Stomach (tissue), 19 donors: ENCODE results near the gene TMEM182. TPM values are rescaled to one million over a fixed set of nuclear protein-coding genes. Genes with fewer than 3 reads are reported as not detected.
A peak's percentile ranks its signal among the peaks of the same experiment; 100 is the strongest.

ENCODE experiments used
- DNase-seq, 2 donors: peaks; one replicate each; pipeline versions ENCODE4 v3.0.0 to v3.0.0-alpha.2; 2013 to 2019
- H3K27ac ChIP-seq, 5 donors: fragments of 200-600 bp in 4 of 5; sonication (generic) in 4 of 5; one replicate each; pipeline ENCODE4 v1.5.1; 2013 to 2019; ENCODE audit warnings: mild to moderate bottlenecking in 1 of 5, moderate library complexity in 1 of 5
- H3K27me3 ChIP-seq, 3 donors: fragments of 200-600 bp; sonication (generic); one replicate each; pipeline ENCODE4 v1.5.1; 2017 to 2019; ENCODE audit warnings: mixed run types in 1 of 3
- H3K36me3 ChIP-seq, 4 donors: fragments of 200-600 bp; sonication (generic); 1 replicate in 3 of 4; 2 replicates in 1 of 4; pipeline ENCODE4 v1.5.1; 2016 to 2019
- H3K4me1 ChIP-seq, 4 donors: fragments of 200-600 bp; sonication (generic); one replicate each; pipeline ENCODE4 v1.5.1; 2016 to 2019
- H3K4me3 ChIP-seq, 4 donors: fragments of 200-600 bp; sonication (generic) in 3 of 4; one replicate each; pipeline ENCODE4 v1.5.1; 2016 to 2019; ENCODE audit warnings: mild to moderate bottlenecking in 1 of 4
- H3K9me3 ChIP-seq, 4 donors: fragments of 200-600 bp; sonication (generic); one replicate each; pipeline ENCODE4 v1.5.1; 2016 to 2019
- EP300 ChIP-seq: sonication (generic); formaldehyde crosslinking; IDR thresholded peaks from one replicate; pipeline ENCODE4 v1.6.1; 2017; ENCODE audit warnings: antibody characterized with exemption
- POLR2A ChIP-seq, 4 donors: fragments of 450-650 bp; IDR thresholded peaks; one replicate each; pipeline ENCODE4 v1.6.1; 2016; ENCODE audit warnings: antibody characterized with exemption in 4 of 4, control low read depth in 2 of 4, mild to moderate bottlenecking in 1 of 4, moderate library complexity in 1 of 4
- POLR2AphosphoS5 ChIP-seq, 3 donors: sonication (generic); formaldehyde crosslinking; IDR thresholded peaks; one replicate each; pipeline ENCODE4 v1.6.1; 2016; ENCODE audit warnings: antibody characterized with exemption in 3 of 3
- WGBS, 5 donors: extraction: QIAGEN DNeasy Blood & Tissue Kit in 3 of 5; methylation state at CpG; one replicate each; pipeline versions ENCODE4 v1.1.5 to v1.1.7; 2013 to 2018; 5-methylcytosine and 5-hydroxymethylcytosine counted together
- intact Hi-C: fragments of 100-400 bp; cut with DNase I; formaldehyde crosslinking; loops from one replicate; pipeline ENCODE4 v1.15.1; 2023; ENCODE audit warnings: low total_unique reads
- long read RNA-seq, 10 donors: transcript quantifications; one replicate each; lab custom pipeline, GENCODE V29; 2026
- polyA plus RNA-seq, 3 donors: library from polyadenylated mRNA; stranded (reverse); fragments of 200-250 nt; gene quantifications; one replicate each; pipeline ENCODE4 v1.2.3, GENCODE V29; 2013
- total RNA-seq, 5 donors: library from RNA; depleted of rRNA; stranded (reverse); fragments of >200 nt; gene quantifications; one replicate each; pipeline versions ENCODE4 v1.1.0 to v1.2.3, GENCODE V29; 2014 to 2016
- TF ChIP-seq, protein P1 (sequence below), 7 experiments: fragments of 450-650 bp in 4 of 7; fragments of 200-600 bp in 3 of 7; sonication (generic) in 3 of 7; IDR thresholded peaks; one replicate each; pipeline ENCODE4 v1.5.1; 2016 to 2019; ENCODE audit warnings: antibody characterized with exemption in 7 of 7, control low read depth in 2 of 7, mild to moderate bottlenecking in 1 of 7
- donor health status: healthy with polysubstance abuse.
- donor health status: Bipolar disorder and iron deficiency.
- donor health status: healthy.

TMEM182 gene, protein sequence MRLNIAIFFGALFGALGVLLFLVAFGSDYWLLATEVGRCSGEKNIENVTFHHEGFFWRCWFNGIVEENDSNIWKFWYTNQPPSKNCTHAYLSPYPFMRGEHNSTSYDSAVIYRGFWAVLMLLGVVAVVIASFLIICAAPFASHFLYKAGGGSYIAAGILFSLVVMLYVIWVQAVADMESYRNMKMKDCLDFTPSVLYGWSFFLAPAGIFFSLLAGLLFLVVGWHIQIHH
- total RNA-seq (1 to 10 TPM in 2 of 5 donors, not detected in 3; 1.0 to 5.3 TPM), polyA plus RNA-seq (1 to 10 TPM; 1.0 to 3.4 (median 2.6) TPM)
- long read RNA-seq, donor 1, partial matches to known transcripts, result 0 of 1 reads
- long read RNA-seq, donor 1, other reads (novel, unspliced or antisense), result 0 of 1 reads
- long read RNA-seq, donor 2, partial matches to known transcripts, result 0 of 4 reads
- long read RNA-seq, donor 2, other reads (novel, unspliced or antisense), result 0 of 4 reads
- long read RNA-seq, donor 3, partial matches to known transcripts, result 0 of 1 reads
- long read RNA-seq, donor 3, other reads (novel, unspliced or antisense), result 0 of 1 reads
- long read RNA-seq, donor 4, result 0 reads
- long read RNA-seq, donor 5, partial matches to known transcripts, result 0 of 3 reads
- long read RNA-seq, donor 5, other reads (novel, unspliced or antisense), result 0 of 3 reads
- long read RNA-seq, donor 6, result 0 reads
- long read RNA-seq, donor 7, partial matches to known transcripts, result 0 of 7 reads
- long read RNA-seq, donor 7, other reads (novel, unspliced or antisense), result 0 of 7 reads
- long read RNA-seq, donor 8, partial matches to known transcripts, result 0 of 5 reads
- long read RNA-seq, donor 8, other reads (novel, unspliced or antisense), result 0 of 5 reads
- long read RNA-seq, donor 9, partial matches to known transcripts, result 0 of 3 reads
- long read RNA-seq, donor 9, other reads (novel, unspliced or antisense), result 0 of 3 reads
- long read RNA-seq, donor 10, result 0 reads

DNA sequence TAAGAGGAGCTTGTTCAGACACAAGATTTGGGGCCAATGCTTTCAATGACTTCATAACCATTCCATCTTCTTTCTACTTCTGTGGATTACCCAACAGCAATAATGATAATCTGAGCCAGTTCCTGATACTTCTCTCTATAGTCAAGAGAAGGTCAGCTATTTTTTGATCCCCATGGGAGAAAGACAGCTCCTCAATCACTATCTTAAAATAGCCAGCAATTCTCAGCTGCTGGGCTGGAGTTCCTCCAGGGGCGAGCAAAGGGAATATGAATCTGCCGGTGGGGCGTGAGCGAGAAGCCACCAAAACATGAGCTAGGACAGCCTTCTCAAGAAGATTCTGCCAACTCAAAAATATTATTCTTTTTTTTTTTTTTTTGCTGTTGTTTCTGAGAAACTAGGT lies at the start of gene TMEM182:
Gene TMEM182 (plus strand): TSS at position 269 of the 400 bp plus-strand sequence. CDS start 187 bp downstream, outside the sequence.
- H3K27ac ChIP-seq, result no peak within 1 kb of the TSS
- TF ChIP-seq, protein P1, sequence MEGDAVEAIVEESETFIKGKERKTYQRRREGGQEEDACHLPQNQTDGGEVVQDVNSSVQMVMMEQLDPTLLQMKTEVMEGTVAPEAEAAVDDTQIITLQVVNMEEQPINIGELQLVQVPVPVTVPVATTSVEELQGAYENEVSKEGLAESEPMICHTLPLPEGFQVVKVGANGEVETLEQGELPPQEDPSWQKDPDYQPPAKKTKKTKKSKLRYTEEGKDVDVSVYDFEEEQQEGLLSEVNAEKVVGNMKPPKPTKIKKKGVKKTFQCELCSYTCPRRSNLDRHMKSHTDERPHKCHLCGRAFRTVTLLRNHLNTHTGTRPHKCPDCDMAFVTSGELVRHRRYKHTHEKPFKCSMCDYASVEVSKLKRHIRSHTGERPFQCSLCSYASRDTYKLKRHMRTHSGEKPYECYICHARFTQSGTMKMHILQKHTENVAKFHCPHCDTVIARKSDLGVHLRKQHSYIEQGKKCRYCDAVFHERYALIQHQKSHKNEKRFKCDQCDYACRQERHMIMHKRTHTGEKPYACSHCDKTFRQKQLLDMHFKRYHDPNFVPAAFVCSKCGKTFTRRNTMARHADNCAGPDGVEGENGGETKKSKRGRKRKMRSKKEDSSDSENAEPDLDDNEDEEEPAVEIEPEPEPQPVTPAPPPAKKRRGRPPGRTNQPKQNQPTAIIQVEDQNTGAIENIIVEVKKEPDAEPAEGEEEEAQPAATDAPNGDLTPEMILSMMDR (IDR thresholded peaks at IDR 0.05), result no peak
- no peak for TF ChIP-seq POLR2AphosphoS5 (IDR thresholded peaks at IDR 0.05)
- no peak within 1 kb of the TSS for H3K4me3 ChIP-seq
- DNase-seq, result peak in 1 of 2 donors; percentile 14
- no peaks in the 10 kb centered on the region for H3K27me3 ChIP-seq
- peaks cover 0 to 12% (median 3%) of the 10 kb centered on the region in 4 donors for H3K36me3 ChIP-seq
- no peaks in the 10 kb centered on the region for H3K9me3 ChIP-seq
- intact Hi-C loops, result no loop called here
- H3K4me1 ChIP-seq, result peaks cover 0 to 8% (median 3%) of the 10 kb centered on the region in 4 donors
- 83 to 95% (median 84%) methylated on average over 4 of the region's 4 CpGs for WGBS, 5 donors

DNA sequence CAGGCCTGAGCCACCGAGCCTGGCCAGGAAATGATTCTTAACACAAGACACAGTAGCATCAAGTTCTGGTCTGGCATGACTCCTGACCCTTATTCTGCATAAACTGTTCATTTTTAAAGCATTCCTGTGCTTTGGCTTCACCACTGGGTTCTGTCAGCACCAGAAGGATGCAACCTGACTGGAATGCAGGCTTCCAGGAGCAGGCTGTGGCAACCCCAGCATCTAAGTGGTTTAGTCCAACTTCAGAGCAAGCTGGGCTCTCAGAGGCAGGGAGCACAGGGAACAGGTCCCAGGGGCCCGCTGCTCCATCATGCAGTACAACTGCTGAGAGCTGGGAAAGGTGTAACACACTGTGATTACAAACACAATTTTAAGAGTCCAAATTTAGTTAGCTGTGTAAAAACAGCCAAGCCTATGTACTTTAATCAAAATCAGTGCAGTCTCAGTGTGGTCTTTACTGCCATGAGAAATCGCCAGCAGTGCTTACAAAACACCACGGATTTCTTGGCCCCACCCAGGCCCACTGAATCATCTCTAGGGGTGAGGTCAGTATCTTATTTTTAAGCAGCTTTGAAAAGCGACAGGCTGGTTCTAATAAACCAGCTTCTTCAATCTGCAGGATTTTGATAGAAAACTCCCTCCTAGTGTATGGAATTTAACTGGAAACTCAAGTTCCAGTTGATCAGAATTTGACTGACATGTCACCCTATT lies 44.4 kb upstream of the TMEM182 start:
- no peak for DNase-seq
- no peaks in the 10 kb centered on the region for H3K9me3 ChIP-seq
- H3K4me3 ChIP-seq, result no peak overlapping the region
- TF ChIP-seq POLR2AphosphoS5 (IDR thresholded peaks at IDR 0.05), result no peak
- TF ChIP-seq, protein P1 (IDR thresholded peaks at IDR 0.05), result no peak
- no peak for TF ChIP-seq POLR2A (IDR thresholded peaks at IDR 0.05)
- no peak for TF ChIP-seq EP300
- H3K4me1 ChIP-seq, result no peaks in the 10 kb centered on the region
- intact Hi-C loops, result no loop called here
- peaks cover 19 to 66% (median 53%) of the 10 kb centered on the region in 4 donors for H3K36me3 ChIP-seq
- H3K27ac ChIP-seq, result no peak overlapping the region
- 67 to 77% (median 73%) methylated on average over 5 of the region's 5 CpGs for WGBS, 5 donors
- H3K27me3 ChIP-seq, result no peaks in the 10 kb centered on the region

DNA sequence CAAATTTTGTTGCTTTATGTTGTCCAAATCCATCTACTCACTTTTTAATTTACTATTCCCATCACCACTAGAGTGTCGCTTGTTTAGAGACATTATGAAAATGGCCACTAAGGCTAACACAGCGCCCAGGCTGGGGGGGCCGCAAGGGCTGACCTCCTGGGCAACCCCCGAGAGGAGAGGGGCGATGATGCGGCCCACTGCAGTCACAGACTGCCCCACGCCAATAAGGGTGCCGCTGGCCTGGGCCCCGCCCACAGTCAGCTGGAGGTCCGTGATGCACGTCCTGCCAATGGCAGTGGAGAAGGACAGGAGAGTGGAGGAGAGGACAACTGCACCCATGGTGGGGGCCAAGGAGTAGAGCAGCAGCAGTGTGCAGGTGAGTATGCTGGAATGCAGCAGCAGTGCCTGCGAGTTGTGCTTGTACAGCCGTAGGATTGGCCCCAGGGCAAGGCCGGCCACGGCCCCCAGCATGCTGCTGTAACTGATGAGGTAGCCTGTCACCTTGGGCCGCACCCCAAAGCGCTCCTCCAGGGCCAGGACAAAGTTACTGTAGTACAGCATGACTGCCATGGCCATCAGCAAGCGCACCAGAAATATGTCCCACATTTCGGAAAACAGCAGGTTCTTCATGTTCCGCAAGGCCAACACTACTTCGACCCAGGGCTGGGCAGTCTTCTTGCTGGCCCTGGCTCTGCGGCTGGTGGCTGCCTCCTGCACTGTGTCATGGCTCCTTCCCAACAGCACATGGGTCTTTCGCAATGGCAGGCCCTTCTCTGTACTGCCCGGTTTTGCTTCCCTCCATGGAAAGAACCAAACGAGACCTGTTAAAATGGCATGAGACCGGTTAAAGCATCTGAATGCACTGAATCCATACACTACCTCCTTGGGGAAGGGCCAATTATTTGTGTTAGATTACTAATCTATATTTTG lies 43.2 kb upstream of the TMEM182 start:
- no peak for DNase-seq
- H3K36me3 ChIP-seq, result peaks cover 19 to 77% (median 65%) of the 10 kb centered on the region in 4 donors
- TF ChIP-seq POLR2AphosphoS5 (IDR thresholded peaks at IDR 0.05), result no peak
- no peak for TF ChIP-seq EP300
- TF ChIP-seq POLR2A (IDR thresholded peaks at IDR 0.05), result no peak
- TF ChIP-seq, protein P1 (IDR thresholded peaks at IDR 0.05), result no peak
- intact Hi-C loops, result no loop called here
- H3K27ac ChIP-seq, result peak overlapping the region in 1 of 5 donors; percentile 20
- H3K4me3 ChIP-seq, result no peak overlapping the region
- WGBS, 5 donors, result 94 to 96% (median 96%) methylated on average over 25 to 26 of the region's 26 CpGs
- no peaks in the 10 kb centered on the region for H3K27me3 ChIP-seq
- H3K9me3 ChIP-seq, result no peaks in the 10 kb centered on the region
- no peaks in the 10 kb centered on the region for H3K4me1 ChIP-seq
